Measurements from ENCODE around the gene PTGIS. TPM values are rescaled to one million over a fixed set of nuclear protein-coding genes. Genes with fewer than 3 reads are reported as not detected.
A peak's percentile ranks its signal among the peaks of the same experiment; 100 is the strongest.

Gene PTGIS
- total RNA-seq, 1 donor from 2014 or later, result 45.3 TPM

DNA sequence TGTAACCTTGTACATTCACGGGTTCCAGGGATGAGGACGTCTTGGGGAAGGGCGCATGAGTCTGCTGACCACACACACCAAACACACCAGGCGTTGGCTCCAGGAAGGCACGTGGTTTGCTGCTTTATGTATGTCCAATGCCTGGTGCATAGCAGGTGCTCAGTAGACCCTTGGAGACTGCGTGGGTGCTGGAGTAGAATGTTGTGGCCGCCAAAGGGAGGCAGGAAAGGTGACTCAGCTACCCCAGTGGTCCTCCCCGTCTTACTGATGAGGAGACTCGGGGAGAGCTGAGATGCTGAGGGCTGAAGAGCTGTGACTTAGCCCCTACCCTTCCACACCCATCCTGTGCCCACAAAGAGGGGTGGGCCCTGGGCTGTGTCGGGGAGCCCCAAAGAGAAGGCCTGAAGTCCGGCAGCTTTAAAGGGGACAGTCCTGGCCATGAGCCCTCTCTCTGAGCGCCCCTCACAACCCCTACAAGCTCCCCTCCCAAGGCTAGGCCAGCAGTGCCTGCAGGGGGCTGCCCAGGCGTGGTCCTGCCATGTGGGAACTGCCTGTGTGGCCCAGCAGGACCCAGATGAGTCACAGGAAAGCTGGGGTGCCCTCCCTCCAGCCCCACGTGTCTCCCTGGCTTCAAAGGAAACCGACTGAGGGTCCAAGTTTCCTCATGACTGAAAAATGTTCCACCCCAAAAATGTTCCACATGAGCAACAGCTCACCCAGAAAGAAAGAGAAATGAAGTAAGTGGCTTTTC, 28.0 kb upstream of the PTGIS start:
- no peak for DNase-seq (ENCODE audit: low spot score)

GRCh38 chr20:49595346-49595745, 27.4 kb upstream of the PTGIS start:
- DNase-seq (ENCODE audit: low spot score), result no peak

DNA sequence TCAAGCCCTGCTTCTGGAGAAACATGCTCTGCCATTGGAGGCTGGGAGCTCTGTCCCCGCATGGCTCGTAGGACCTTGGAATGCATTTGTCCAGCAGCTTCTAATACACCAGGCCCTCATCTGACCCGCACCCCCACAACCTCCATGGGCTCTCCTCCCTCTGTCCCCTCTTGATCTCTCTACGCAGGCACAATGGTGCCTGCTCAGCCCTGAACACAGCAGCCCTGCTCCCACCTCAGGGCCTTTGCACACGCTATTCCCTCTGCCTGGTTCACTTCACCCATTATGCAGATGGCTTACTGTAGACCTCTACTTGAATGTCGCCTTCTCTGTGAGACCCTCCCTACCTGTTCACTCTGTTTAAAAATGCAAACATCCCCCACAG, 27.0 kb upstream of the PTGIS start:
- no peak for DNase-seq (ENCODE audit: low spot score)

DNA sequence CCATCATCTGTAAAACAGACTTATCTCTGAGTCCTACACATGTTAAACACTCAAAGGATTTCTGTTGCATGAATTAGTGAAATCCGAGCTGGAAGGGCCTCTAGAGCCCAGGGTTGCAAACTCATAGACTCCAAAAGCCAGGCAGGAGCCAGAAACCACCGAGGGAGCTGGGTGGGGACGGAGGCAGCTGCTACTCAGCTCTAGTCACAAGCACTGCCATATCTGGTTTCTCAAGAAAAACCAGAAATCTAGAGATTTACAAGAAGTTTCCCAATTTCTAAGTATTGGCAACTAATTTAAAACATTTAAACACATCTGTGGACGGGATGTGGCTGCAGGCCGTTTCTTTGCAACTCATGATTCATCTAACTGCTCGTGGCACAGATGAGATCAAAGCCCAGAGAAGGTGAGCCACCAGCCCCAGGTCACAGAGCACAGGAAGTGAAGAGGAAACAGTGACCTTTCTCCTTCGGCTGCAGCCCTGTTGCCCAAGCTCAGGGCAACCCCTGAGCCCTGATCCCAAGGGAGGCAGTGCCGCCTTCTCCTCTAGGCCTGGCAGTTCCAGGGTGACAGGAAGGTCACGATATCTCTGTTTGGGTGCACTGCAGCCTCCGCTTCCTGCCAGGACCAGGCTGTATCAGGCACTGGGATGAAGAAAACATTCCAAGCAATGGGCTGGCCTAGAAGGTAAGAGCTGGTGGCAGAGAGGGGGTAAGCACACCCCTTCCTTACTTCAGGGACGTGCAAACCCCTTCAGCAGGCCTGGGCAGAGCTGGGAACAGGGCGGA, 26.4 kb upstream of the PTGIS start:
- peak; percentile 96 for DNase-seq (ENCODE audit: low spot score)

- DNase-seq (ENCODE audit: low spot score), result no peak
Observed at GRCh38 chr20:49593466-49594142, 25.7 kb upstream of the PTGIS start.

DNA sequence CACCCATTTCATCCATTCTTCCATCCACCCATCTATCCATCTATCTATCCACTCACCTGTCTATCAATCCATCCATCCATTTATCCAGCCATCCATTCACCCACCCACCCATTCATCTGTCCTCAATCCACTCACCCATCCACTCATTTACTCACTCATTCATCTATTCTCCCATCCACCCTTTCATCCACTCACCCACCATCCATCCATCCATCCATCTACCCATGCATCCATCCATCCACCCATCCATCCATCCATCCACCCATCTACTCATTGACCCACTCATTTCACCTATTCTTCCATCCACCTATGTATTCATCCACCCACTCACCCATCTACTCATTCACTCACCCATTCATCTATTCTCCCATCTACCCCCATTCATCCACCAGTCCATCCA, 24.2 kb upstream of the PTGIS start:
- no peak for DNase-seq (ENCODE audit: low spot score)

DNA sequence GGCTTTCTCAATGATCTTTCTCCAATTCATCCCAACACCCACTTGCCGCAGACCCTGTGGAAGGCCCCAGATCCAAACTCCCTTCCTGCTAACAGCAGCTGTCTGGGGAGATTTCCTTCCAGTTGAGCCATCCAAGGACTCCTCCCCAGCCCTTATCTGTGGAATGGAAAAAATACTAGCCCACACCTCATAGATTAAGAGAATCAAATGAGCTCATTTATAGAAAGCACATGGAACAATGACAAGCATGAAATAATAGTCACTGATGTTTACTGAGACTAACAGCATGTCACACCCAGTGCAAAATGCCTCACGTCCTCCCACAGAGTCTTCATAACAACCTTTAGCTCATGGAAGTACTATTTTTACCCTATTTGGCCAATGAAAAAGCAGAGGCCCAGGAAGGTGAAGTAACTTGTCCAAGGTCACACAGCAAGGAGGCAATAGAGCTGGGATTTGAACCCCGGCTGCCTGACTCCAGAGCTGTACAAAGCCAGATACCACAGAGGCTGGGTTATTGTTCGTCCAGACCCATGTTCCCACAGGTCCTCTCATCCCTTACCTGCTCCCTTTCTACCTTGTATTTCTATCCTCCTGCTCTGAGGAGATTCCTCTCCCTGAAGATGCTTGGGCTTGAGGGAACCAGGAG, 23.4 kb upstream of the PTGIS start:
- peak; percentile 90 for DNase-seq (ENCODE audit: low spot score)

- no peak for DNase-seq (ENCODE audit: low spot score)
Observed at GRCh38 chr20:49590163-49591017, 22.5 kb upstream of the PTGIS start.

- DNase-seq (ENCODE audit: low spot score), result no peak
Observed at GRCh38 chr20:49589747-49590146, 21.8 kb upstream of the PTGIS start.

GRCh38 chr20:49587111-49587570, 19.2 kb upstream of the PTGIS start:
- DNase-seq (ENCODE audit: low spot score), result no peak

DNA sequence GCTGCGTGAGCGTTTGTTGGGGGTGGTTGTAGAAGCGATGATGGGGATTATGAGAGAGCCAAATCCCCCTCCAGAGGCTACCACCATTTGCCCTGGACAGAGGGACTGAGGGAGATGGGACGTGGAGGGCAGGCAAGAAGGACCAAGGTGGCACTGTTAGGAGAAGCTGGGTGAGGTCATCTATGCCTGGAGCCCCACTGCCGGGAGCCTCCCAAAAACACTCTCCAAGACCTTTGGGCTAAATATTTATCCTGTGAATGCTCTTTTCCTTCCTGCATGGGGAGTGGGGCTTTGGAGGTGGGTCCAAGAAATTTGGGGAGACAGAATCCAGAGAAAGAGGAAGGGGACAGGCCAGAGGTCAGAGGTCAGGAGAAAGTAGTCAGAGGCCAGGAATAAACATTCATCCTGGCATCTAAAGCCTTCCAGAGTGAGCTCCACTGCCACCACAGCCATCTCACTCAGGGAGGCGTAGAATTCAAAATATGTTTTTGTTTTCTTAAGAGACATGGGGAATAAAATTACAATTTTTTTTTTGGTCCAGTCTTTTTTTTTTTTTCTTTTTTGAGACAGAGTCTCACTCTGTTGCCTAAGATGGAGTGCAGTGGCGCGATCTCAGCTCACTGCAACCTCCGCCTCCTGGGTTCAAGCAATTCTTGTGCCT, 17.8 kb upstream of the PTGIS start:
- DNase-seq (ENCODE audit: low spot score), result no peak

DNA sequence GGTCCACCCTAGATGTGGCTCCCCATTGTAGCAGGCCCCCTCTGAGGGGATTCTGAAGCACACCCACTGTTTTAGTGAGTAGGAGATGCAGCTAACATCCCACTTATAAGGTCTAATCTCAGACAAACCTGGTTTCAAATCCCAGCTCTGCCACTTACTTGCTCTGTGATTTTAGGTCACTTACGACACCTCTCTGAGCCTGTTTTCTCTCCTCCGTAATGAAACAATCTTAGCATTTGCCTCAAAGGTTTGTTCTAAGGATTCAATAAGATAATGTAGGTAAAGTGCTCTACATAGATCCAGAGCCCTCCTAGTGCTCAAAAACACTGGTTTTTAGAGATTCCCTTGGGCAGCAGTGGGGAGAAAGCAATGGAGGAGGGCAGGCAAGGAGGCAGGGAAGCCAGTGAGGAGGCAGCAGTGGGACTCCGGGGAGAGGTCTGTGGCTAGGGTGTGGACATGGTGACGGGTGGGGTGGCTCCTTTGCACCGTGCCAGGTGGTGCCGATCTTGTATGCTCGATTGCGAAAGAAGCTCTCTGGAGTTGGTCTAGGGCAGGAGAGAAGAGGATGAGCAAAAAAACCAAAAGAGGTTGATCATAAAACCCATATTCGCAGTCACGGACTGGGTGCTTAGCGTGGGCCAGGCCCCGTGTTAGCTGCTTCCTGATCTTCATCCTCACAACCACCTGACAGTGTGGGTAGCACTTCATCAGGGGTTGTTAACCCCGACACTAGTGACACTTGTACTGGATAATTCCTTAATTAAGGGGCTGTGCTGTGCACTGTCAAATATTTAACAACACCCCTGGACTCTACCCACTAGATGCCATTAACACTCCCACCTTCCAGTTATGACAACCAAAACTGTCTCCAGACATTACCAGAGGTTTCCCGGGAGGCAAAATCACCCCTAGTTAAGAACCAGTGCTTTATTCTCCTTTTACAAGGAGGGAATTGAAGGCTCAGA, 16.8 kb upstream of the PTGIS start:
- DNase-seq (ENCODE audit: low spot score), result no peak

- DNase-seq (ENCODE audit: low spot score), result peak; percentile 90
Observed at GRCh38 chr20:49583669-49584417, 15.9 kb upstream of the PTGIS start.

- no peak for DNase-seq (ENCODE audit: low spot score)
Observed at GRCh38 chr20:49583343-49583668, 15.4 kb upstream of the PTGIS start.

GRCh38 chr20:49582413-49583334, 14.7 kb upstream of the PTGIS start:
- DNase-seq (ENCODE audit: low spot score), result no peak

DNA sequence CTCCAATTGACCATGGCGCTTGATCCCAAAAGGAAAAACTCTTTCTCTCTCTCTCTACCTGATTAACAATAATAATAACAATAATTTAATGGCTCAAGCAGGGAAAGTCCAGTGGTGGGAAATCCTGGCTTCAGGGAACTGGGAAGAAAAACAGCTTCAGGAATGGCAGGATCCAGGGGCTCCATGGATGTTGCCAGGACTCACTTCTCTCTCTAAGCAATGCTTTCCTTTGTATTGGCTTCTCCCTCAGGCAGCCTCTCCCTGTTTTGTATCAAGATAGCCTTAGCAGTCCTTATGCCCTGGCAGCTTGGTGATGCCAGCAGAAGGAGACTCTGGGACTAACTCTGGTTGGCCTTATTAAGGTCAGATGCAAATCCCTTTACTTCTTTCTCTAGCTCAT, 13.5 kb upstream of the PTGIS start:
- DNase-seq (ENCODE audit: low spot score), result no peak

DNA sequence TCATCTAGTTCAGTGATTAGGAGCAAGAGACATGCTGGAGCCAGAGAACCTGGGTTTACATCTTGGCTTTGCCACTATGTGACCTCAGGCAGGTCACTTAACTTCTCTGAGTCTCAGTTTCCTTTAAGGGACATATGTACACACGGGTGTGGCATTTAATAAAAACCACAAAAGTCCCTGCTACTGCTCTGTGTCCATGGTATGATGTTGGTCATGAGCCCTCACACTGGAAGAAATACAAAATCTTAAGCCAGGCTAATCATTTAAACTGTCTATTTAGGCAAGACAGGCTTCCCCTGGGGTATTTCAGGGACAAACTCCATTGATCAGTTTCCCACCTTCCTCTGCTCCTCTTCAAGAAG, 12.9 kb upstream of the PTGIS start:
- DNase-seq (ENCODE audit: low spot score), result no peak

Measured in umbilical cord (tissue), 2 donors.